Measurements from ENCODE around the gene PSPN.

DNA sequence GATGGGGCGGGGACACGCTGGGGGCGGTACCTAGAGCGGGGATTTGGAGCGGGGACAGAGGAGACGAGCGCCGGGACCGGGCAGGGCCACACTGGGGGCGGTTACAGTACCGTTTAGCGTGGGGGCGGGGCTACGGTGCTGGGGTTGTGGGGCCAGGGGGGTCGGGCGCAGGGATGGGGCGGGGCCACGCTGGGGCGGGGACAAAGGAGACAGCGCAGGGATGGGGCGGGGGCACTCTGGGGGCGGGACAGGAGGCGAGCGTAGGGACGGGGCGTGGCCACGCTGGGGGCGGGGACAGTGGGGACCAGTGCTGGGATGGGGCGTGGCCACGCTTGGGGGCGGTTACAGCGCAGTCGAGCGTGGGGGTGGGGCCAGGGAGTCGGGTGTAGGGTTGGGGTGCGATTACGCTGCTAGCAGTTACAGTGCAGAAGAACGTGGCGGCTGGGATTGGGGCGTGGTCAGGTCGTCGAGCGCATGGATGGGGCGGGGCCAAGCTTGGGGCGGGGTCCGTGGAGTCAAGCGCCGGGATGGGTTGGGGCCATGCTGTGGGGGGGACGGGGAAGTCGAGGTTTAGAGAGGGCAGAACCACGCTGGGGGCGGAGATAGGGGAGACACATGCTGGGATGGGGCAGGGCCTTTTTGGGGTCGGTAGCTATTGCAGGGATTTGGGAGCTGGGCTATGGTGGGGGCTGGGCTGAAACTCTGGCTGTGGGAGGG lies 2.5 kb downstream of the PSPN start:
- TF ChIP-seq, protein P1, sequence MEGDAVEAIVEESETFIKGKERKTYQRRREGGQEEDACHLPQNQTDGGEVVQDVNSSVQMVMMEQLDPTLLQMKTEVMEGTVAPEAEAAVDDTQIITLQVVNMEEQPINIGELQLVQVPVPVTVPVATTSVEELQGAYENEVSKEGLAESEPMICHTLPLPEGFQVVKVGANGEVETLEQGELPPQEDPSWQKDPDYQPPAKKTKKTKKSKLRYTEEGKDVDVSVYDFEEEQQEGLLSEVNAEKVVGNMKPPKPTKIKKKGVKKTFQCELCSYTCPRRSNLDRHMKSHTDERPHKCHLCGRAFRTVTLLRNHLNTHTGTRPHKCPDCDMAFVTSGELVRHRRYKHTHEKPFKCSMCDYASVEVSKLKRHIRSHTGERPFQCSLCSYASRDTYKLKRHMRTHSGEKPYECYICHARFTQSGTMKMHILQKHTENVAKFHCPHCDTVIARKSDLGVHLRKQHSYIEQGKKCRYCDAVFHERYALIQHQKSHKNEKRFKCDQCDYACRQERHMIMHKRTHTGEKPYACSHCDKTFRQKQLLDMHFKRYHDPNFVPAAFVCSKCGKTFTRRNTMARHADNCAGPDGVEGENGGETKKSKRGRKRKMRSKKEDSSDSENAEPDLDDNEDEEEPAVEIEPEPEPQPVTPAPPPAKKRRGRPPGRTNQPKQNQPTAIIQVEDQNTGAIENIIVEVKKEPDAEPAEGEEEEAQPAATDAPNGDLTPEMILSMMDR (IDR thresholded peaks at IDR 0.05), result no peak
- TF ChIP-seq, protein P2, sequence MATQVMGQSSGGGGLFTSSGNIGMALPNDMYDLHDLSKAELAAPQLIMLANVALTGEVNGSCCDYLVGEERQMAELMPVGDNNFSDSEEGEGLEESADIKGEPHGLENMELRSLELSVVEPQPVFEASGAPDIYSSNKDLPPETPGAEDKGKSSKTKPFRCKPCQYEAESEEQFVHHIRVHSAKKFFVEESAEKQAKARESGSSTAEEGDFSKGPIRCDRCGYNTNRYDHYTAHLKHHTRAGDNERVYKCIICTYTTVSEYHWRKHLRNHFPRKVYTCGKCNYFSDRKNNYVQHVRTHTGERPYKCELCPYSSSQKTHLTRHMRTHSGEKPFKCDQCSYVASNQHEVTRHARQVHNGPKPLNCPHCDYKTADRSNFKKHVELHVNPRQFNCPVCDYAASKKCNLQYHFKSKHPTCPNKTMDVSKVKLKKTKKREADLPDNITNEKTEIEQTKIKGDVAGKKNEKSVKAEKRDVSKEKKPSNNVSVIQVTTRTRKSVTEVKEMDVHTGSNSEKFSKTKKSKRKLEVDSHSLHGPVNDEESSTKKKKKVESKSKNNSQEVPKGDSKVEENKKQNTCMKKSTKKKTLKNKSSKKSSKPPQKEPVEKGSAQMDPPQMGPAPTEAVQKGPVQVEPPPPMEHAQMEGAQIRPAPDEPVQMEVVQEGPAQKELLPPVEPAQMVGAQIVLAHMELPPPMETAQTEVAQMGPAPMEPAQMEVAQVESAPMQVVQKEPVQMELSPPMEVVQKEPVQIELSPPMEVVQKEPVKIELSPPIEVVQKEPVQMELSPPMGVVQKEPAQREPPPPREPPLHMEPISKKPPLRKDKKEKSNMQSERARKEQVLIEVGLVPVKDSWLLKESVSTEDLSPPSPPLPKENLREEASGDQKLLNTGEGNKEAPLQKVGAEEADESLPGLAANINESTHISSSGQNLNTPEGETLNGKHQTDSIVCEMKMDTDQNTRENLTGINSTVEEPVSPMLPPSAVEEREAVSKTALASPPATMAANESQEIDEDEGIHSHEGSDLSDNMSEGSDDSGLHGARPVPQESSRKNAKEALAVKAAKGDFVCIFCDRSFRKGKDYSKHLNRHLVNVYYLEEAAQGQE (IDR thresholded peaks at IDR 0.05; ENCODE audit: insufficient read depth in 1 of 2, low read depth in 2 of 2, low read length in 1 of 2), result no peak
- TF ChIP-seq SIN3A (IDR thresholded peaks at IDR 0.05; ENCODE audit: borderline replicate concordance, insufficient read depth, low read depth, low read length), result no peak

Measured in Panc1 (cell line).